Kidney (tissue), 14 donors: Measurements from ENCODE around the gene OTOG. TPM values are rescaled to one million over a fixed set of nuclear protein-coding genes. Genes with fewer than 3 reads are reported as not detected.

Source experiments
- DNase-seq, 5 donors: peaks; one replicate each; pipeline ENCODE4 v3.0.0-alpha.2; 2013 to 2020
- FAIRE-seq: peaks from 2 replicates; lab custom pipeline; 2012; peaks lifted over from hg19 to GRCh38; lab: Jason Lieb, UNC
- H3K27ac ChIP-seq, 2 donors: one replicate each; pipeline ENCODE4 v1.7.0; 2013; ENCODE audit warnings: low read depth in 2 of 2, low read length in 2 of 2, inconsistent platforms in 1 of 2
- H3K27me3 ChIP-seq: one replicate; pipeline ENCODE4 v1.7.1; 2013; ENCODE audit warnings: low read length, inconsistent platforms; ENCODE audit not compliant: control insufficient read depth, insufficient read depth
- H3K36me3 ChIP-seq, 3 donors: one replicate each; pipeline versions ENCODE4 v1.7.0 to v1.7.1; 2013; ENCODE audit warnings: low read length in 3 of 3, control low read depth in 1 of 3, inconsistent platforms in 1 of 3; ENCODE audit not compliant: insufficient read depth in 3 of 3, control insufficient read depth in 2 of 3
- H3K4me1 ChIP-seq, 3 donors: one replicate each; pipeline versions ENCODE4 v1.7.0 to v1.7.1; 2013; ENCODE audit warnings: low read length in 3 of 3, inconsistent platforms in 1 of 3, low read depth in 1 of 3; ENCODE audit not compliant: control insufficient read depth in 2 of 3, insufficient read depth in 2 of 3
- H3K4me3 ChIP-seq, 3 donors: one replicate each; pipeline versions ENCODE4 v1.7.0 to v1.8.1; 2013; ENCODE audit warnings: low read length in 3 of 3, control low read depth in 1 of 3, inconsistent platforms in 1 of 3
- H3K9ac ChIP-seq, 3 donors: one replicate each; pipeline versions ENCODE4 v1.7.0 to v1.7.1; 2013; ENCODE audit warnings: low read length in 3 of 3, control low read depth in 1 of 3, inconsistent platforms in 1 of 3
- H3K9me3 ChIP-seq, 3 donors: one replicate each; pipeline versions ENCODE4 v1.7.0 to v1.7.1; 2013; ENCODE audit warnings: low read length in 3 of 3, control low read depth in 1 of 3, inconsistent platforms in 1 of 3; ENCODE audit not compliant: control insufficient read depth in 2 of 3, insufficient read depth in 1 of 3
- intact Hi-C: fragments of 100-400 bp; cut with DNase I; formaldehyde crosslinking; loops from one replicate; pipeline ENCODE4 v1.11.1; 2022
- polyA plus RNA-seq: library from polyadenylated mRNA; stranded (reverse); fragments of 350-450 nt; fragmentation: Illumina TruSeq; extraction: RNeasy Lipid Tissue Mini Kit (QIAGEN cat#74804); gene quantifications from one replicate; pipeline ENCODE4 v1.2.3, GENCODE V29; 2014; ENCODE audit warnings: low read depth, low replicate concordance; ENCODE audit not compliant: insufficient read depth
- total RNA-seq: library from RNA; stranded (reverse); fragmentation: NEBNext Ultra II Directional; extraction: Animal tissue kit (Norgen Biotek cat#: 25700); gene quantifications from one replicate; pipeline ENCODE4 v1.2.1, GENCODE V29; 2021
- TF ChIP-seq, protein P1 (sequence below): IDR thresholded peaks from 3 replicates; pipeline ENCODE4 v1.5.1; 2012; ENCODE audit warnings: mild to moderate bottlenecking, moderate library complexity, borderline replicate concordance; ENCODE audit not compliant: insufficient read depth; ENCODE audit errors: extremely low read depth
- donor health status: control.
- donor health status: control.
- donor health status: control.
- donor health status: control.
- donor health status: control.
- donor health status: DM: yes; HTN: yes; CAD: no.
- donor health status: Normal renal cell carcinoma (clear cell type).

OTOG gene
- total and polyA plus RNA-seq, 2 donors from 2014 or later: 0.06 TPM; not detected in 1

- Histone ChIP-seq H3K9me3 (no peaks in the 10 kb centered on the region), H3K4me1 (no peaks in the 10 kb centered on the region), H3K9ac (no peak overlapping the region), H3K27ac (no peak overlapping the region), H3K27me3 (no peaks in the 10 kb centered on the region), H3K36me3 (no peaks in the 10 kb centered on the region), H3K4me3 (no peak overlapping the region)
- DNase-seq: peak in 3 of 5 donors; percentile 45 to 51 (median 49)
- TF ChIP-seq, protein P1, sequence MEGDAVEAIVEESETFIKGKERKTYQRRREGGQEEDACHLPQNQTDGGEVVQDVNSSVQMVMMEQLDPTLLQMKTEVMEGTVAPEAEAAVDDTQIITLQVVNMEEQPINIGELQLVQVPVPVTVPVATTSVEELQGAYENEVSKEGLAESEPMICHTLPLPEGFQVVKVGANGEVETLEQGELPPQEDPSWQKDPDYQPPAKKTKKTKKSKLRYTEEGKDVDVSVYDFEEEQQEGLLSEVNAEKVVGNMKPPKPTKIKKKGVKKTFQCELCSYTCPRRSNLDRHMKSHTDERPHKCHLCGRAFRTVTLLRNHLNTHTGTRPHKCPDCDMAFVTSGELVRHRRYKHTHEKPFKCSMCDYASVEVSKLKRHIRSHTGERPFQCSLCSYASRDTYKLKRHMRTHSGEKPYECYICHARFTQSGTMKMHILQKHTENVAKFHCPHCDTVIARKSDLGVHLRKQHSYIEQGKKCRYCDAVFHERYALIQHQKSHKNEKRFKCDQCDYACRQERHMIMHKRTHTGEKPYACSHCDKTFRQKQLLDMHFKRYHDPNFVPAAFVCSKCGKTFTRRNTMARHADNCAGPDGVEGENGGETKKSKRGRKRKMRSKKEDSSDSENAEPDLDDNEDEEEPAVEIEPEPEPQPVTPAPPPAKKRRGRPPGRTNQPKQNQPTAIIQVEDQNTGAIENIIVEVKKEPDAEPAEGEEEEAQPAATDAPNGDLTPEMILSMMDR: no peak
- intact Hi-C loops: no loop called here
- no peak for FAIRE-seq
Measured at GRCh38 chr11:17550450-17551346, 3.6 kb downstream of the OTOG start.

GRCh38 chr11:17551347-17552040 lies 4.4 kb downstream of the OTOG start:
- Histone ChIP-seq H3K27me3 (no peaks in the 10 kb centered on the region), H3K27ac (no peak overlapping the region), H3K4me1 (no peaks in the 10 kb centered on the region), H3K9ac (no peak overlapping the region), H3K4me3 (no peak overlapping the region), H3K36me3 (no peaks in the 10 kb centered on the region), H3K9me3 (no peaks in the 10 kb centered on the region)
- DNase-seq: no peak
- intact Hi-C loops: no loop called here
- TF ChIP-seq, protein P1: no peak
- FAIRE-seq: no peak

DNA sequence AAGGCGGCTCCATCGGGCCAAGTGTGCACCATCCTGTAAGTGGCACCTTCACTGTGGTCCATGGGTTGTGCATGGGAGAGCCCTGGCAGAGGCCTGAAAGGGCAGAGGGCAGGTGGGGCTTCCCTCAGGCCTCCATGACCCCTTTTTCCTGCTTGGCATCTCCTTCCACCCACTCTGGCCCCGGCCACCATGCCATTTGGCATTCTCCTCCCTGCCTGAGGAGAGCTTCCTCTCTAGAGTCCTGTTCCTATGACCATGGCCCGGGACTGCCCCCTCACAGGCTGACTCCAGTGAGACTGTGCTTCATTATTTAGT lies 4.9 kb downstream of the OTOG start:
- intact Hi-C loops: no loop called here
- Histone ChIP-seq H3K9ac (no peak overlapping the region), H3K9me3 (no peaks in the 10 kb centered on the region), H3K4me1 (no peaks in the 10 kb centered on the region), H3K27ac (no peak overlapping the region), H3K27me3 (no peaks in the 10 kb centered on the region), H3K4me3 (no peak overlapping the region), H3K36me3 (no peaks in the 10 kb centered on the region)
- no peak for FAIRE-seq
- DNase-seq: no peak
- TF ChIP-seq, protein P1: no peak
